ENCODE results near the gene HLA-DMB.

DNA sequence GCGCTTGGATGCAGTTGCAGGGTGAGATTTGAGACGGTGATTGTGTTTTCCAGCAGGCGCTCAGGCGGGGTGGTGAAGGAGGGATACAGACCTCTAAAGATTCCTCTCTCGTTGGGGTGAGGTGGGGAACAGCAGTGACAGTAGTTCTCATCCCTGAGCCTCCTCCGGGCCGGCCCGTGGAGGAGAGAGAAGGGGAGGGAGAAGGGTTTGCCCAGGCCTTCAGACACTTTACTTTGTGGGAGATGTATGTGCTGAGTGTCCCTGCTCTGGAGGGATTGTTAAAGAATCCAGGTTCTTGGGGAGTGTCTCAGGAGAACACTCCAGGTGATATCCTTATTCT, 45.9 kb downstream of the HLA-DMB start:
- TF ChIP-seq SREBF2 (IDR thresholded peaks at IDR 0.05; ENCODE audit: low read length) (no peak), POLR2AphosphoS5 (IDR thresholded peaks at IDR 0.05; ENCODE audit: low read length) (no peak)

All from GM12878 (cell line).